NCI-H2196 (cell line): ENCODE data around the gene IL17A.

Source experiments
- DNase-seq: peaks from one replicate; lab custom pipeline; 2025; ENCODE audit not compliant: unreplicated experiment; lab: John Stamatoyannopoulos, UW

IL17A gene

DNA sequence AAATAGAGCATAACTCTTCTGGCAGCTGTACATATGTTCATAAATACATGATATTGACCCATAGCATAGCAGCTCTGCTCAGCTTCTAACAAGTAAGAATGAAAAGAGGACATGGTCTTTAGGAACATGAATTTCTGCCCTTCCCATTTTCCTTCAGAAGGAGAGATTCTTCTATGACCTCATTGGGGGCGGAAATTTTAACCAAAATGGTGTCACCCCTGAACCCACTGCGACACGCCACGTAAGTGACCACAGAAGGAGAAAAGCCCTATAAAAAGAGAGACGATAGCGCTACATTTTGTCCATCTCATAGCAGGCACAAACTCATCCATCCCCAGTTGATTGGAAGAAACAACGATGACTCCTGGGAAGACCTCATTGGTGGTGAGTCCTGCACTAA, at the start of gene IL17A:
Gene IL17A, plus strand, starts transcription at position 301 of the 400 bp plus-strand sequence. Its CDS starts 57 bp downstream, at position 358.
- no peak for DNase-seq

DNA sequence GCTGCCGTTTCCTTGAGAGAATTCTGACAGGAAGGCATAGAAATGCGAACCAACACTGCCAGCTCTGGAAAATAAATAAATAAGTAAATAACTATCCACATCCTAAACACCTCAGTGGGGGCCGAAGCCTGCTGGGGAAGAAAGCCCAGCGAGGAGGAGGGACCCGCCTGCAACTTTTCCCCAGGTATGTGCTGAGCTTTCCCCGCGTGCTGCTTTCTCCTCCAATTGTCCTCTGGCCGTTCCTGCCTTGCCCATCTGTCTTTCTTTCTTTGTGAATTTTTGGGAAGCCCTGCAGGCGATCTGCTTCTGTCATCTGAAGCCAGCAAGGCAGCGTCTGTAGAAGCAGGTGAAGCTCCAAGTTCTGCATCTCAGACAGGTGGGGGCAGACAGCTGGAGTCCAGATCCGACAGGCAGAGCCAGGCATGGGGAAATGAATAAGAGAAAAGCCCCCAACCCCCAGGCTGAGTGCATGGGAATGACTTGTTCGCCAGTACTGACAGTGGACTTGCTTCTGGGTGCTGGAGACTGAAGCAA, 49.2 kb upstream of the IL17A start:
- no peak for DNase-seq

DNA sequence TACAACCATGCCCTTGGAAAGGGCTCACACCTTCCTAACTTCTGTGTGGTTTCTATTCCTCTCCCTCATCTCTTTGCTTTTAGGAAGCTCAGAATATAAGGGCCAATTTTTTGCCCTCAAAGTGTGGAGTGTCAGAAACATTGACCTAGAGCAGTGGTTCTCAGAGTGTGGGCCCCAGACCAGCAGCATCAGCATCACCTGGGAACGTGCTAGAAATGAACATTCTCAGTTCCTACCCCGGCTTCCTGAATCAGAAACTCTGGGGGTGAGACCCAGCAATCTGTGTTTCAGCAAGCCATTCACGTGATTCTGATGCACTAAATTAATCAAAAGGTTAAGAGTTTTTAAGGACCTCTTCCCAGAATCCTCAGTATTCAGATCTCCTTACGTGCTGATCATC, 47.9 kb upstream of the IL17A start:
- DNase-seq, result no peak

DNA sequence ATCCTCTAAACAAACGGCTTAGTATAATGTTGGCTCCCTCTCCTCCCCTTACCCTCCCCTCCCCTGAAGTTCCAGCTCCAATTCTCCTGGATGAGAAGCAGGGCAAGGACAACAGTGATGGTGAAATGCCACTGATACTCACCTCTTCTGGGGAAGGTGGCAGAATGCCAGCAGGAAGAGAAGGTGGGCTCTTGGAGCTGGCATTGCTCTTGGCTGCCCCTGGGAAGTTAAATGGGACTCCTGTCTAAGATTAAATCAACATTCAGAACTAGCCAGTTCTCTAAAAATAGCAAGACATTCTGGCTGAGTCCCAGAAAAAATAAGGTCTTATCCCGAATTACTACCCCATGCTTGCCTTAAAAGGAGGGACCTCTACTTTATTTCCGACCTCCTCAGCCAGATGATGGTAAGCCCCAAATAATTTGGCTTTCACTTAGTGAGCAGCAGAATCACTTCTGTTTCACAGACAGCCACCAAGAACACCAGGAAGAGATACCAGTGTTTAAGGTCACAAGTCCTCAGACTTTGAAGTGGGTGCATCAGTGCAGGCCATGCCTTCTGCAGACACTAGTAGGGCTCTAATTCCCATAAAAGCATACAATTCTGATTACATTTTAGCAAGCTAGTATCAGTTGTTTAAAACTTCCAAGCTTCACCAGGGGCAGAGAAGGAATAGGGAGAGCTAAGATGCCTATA, 46.0 kb upstream of the IL17A start:
- DNase-seq, result no peak

DNA sequence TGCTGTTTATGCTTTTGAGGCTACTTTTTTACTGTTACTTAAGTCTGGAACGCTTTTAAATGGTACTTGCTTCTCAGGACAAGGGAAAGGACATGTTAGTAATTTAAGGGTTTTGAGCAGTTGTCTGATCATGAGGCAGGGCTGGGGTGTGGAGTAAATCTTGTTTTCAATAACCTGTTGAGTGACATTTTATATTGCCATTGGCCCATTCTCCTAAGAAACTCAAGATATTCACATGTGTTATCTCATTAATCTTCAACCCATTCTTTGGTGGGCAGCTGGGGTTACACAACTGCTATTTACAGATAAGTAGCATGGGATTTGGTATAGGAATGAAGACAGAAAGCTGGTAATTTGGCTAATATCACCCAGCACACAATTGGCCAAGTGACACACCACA, 44.6 kb upstream of the IL17A start:
- DNase-seq, result no peak

DNA sequence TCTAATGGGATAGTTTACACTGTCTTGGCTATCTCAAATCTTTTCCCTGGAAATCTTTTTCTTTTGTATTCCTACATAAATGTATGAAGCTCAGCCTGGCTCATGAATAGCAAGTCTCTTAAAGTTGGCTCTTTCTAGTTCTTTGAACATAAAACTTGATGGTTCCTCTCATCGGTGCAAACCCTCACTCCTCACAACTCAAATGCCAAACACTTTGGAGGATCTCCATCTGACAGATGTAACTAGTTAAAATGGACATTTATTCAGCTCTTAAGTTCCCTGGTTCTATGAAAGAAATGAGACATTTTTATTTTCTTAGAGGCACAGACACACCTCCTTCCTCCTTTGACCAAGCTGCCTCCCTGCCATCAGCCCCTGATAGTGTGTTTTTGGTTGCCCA, 43.6 kb upstream of the IL17A start:
- DNase-seq, result no peak

DNA sequence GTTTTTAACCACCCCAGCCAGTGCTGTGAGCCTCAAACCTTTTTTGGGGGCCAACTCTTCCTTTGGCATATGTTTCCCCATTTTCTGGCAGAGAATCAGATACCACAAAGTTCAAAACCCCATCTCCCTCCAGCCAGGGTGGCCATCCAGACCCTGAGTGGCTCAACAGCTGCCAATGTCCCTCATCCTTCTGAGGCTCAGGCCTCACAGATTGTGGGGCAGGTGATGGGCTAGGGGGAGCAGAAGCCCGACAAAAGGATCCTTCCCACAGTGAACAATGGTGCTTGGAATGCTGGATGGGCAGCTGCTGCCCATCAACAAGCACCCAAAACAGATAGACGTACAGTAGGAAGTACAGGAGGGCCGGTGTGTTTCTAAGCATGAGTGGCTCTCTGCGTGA, 42.6 kb upstream of the IL17A start:
- no peak for DNase-seq

DNA sequence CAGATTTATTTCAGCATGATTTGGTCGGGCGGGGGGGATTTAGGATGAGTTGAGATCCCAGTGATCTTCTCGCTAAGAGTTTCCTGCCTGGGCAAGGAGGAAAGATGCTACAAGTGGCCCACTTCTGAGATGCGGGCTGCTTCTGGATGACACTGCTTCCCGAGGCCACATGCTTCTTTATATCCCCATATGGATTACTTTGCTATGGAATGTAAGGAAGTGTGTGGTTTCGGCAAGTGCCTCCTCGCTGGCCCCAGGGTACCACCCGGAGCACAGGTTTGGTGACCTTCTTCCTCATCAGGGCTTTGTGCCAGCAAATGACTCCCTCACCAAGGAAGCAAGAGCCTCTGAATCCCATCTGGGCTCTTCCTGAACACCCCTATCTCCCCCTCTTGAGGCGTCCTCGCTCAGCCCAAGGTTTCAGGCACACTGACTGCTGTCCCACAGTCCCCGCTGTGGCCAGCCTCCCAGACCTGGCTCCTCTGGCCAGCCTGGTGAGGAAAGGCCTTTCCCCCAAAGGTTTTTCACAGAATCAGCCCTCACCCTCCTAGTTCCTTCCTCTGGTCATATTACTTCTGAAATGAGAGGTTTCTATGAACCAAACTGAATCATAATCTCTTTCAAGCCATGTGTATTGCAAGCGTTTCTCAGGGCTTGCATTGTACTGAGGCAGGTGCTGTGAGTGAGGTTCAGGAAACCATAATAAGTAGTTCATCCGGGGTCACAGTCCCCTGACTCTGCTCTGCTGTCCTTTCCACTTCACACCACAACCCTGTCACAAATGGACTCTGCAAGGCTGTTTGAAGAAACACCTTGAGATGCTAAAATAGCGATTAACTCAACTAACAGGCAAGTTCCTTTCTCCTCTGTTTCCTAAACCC, 41.7 kb upstream of the IL17A start:
- no peak for DNase-seq

DNA sequence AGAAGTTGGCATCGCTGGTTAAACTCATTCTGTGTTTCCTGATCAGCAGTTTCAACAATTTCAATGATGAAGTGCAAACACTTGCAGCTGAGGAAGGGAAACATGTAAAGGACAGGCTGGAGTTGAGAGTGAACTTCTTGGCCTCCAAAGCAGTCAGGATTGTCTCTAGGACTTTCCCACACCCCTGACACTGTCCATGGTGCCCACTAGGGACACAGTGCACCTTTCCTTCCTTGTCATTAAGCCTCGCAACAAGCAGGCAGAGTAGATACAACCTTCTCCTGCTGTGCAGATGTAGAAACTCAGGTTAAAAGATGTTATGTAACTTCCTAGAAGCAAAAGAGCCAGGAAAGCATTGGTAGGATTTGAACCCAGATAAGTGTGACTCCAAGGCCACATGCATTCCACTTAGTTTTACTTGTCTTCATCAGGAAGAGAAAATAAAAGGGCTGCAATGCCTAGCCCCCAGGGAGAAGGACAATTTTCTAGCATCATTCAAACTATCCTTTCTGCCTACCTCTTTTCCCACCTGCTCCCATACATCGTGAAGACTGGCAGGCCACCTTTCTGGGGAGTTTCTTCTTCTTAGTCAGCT, 39.2 kb upstream of the IL17A start:
- DNase-seq, result no peak

DNA sequence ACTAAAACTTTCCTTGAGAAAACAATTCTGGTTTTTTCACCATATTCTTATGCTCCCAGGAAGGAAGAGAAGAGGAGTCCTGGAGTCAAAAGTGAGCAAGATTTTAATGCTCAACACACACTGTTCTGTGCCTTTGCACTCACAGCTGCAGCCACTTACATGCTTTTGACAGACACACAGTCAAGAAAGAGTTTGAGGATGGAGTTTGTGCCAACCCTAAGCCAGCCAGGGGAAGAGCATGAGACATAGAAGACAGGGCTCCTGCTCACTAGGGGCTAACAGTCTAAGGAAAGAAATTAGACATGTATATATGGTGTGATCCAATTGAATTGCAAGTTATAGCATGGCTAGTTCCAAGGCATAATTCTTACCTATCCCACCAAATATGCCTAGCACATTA, 37.1 kb upstream of the IL17A start:
- no peak for DNase-seq

DNA sequence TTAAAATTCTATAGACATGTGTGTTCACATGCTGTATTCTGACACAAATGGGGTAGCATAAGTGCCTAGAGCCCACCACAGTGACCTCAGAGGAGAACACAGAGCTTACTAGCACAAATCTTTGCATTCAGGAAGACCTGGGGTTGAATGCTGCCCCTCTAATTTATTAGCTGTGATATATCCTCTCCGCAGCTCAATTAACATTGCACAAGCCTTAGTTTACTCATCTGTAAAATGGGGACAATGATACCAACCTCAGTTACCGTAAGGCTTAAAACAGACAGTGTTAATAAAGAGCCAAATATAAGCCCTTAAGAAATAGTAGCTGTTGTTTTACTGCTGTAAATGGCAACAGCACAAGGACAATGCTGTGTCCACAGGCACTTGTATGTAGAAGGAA, 36.2 kb upstream of the IL17A start:
- DNase-seq, result no peak

DNA sequence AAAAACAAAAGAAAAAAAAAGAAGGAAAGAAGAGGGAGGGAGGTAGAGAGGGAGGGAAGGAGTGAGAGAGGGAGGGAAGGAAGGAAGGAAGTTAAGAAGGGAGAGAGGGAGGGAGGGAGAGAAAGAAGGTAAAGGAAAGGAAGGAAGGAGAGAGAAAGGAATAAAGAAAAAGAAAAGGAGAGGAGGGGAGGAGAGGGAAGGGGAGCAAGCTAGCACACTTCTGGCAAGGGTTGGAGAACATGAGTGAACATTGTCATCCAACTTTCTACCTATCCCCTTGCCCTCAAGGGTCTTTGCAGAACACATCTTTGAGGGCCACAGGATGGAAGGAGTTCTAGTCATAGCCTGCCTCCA, 34.1 kb upstream of the IL17A start:
- no peak for DNase-seq

DNA sequence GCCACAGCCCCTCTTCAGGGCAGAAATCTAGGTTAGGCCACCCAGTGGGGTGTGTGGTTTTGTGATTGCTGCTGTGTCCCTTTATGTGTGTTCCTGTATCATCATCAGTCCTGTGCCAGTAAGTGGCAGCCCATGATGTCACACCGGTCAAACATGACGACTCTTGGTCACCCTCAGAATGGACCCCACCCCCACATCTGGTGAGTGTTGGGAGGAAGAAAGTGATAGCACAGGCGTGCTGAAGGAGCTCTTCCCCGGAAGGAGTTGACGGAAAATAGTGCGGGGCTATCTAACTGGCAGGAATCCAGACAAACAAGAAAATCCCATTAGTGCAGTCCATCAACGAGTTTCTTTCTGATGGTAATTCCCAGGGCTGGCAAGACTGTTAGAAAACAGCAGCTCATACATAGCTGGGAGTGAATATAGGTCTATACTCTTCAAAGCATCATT, 33.4 kb upstream of the IL17A start:
- no peak for DNase-seq

DNA sequence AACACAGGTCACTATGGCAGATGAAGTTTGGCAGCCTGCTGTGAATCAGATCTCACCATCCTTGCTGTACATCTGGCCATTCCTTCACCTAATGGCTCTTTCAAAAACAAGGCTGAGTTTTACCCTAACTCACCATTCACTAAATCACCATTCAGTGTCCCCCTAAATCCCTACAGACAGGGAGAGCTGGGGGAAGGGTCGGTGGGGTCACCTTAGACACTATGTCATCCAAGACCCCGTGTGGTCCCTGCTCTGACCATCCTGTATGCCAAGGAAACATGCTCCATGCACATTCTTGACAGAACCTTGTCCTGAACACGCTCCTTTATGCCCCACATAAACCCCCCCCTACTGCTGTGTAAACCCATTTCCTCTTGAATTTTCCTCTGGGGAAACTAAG, 31.8 kb upstream of the IL17A start:
- DNase-seq, result no peak

DNA sequence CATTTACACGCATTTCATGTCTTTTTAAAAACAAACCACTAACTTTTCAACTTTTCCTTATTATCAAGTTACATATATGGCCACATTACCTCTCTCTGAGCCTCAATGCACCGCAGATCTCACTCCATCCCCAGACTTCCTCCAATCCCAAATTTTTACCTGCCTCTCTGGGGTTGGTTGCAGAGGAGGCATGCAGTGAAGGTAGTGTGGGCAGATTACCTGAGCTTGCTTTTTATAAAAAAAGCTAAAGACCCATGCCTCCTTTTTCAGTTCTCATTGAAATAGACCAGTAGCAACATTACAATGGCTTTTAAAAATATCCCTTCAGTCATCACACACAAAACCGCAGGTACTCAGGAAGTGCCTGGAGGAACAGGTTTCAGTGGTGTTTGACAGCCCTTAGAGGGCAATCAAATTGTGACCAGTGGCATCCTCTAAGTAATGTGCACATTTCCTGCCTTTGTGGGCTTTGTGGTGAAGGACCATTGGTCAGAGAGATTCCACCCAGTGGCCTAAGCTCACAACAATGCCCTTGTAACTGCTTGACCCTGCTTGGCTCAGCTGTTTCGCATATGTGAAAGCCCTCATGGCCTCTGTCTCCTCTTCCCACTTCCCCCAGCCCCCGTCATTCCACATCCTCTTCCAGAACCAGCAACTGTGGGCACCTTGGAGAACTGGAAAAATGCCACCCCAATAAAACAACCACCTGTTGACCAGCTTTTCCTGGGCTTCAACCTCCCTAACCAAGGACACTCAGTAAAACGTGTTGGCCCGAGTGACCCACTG, 30.2 kb upstream of the IL17A start:
- no peak for DNase-seq

DNA sequence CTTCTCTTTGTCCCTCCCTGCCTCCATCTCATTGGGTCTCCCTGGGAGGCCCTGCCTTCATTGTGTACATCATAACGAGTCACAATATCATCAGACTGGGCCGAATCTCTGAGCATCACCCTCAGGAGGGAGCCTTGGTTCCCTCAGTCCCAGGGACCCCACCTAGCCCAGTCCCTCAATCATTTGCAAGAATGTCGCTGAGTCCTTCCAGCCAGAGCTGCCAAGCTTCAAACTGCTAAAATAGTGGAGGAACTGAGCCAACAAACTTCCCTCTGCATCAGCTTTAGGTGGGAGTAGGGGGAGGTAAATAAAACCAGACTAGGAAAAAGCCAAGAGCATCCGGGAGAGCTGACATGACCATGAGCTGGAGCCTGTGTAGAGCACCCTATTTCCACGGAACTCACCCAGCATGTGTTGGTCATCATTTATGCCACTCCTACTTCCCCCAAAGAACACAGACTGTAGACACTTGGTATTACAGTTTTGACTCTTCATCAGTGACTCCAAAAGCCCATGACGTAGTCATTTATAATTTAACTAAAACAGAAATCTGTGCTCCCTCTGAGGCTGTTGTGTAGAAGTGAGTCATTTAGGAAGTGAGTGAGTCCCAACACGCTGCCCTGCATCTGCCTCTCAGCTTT, 28.8 kb upstream of the IL17A start:
- DNase-seq, result no peak

DNA sequence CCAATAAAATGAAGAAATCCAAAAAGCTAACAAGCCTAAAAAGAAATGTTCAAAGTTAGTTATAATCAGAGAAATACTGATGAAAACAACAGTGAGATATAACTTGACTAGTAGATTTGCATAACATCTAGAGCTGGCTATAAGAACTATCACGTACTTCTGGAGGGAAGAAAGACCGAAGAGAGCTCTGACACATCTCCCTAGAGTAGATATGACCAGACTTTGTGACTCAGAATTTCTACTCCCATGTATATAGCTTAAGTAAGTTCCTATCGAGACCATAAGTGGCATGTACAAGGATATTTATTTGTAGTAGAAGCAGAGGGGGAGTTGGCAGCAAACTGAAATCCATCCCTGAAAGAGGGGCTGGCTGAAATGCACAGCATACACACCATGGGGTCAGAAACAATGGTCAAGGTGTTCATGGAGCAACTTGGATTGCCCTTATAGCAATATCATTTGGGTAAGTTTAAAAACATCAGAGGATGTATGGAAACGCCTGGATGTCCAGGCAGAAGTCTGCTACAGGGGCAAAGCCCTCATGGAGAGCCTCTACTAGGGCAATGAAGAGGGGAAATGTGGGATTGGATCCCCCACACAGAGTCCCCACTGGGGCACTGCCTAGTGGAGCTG, 25.6 kb upstream of the IL17A start:
- no peak for DNase-seq

DNA sequence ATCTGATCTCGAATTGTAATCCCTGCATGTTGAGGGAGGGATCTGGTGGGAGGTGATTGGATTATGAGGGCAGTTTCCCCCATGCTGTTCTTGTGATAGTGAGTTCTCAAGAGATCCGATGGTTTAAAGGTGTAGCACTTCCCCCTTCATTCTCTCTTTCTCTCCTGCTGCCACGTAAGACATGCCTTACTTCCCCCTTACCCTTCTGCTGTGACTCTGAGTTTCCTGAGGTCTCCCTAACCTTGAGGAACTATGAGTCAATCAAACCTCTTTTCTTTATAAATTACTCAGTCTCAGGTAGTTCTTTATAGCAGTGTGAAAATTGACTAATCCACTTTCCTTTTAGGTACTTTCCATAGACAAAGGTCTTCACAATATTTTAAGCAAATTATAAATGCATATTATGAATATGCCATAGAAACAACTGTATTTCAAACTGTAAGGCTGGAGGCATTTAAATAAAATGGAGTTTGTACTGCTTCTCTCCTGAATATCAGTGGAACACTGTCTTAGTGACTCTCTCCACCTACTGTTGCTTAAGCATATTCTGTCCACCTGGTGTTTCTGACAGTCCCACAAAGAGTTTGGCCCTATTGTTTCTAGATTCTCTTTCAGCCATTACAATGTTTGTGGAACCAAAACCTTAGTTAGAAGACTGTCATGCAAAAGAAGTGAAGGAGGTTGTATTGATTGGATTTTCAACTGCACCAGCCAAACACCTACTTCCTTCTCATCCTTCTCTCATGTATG, 24.3 kb upstream of the IL17A start:
- DNase-seq, result no peak
